Measurements from ENCODE around the gene METTL9. TPM values are rescaled to one million over a fixed set of nuclear protein-coding genes. Genes with fewer than 3 reads are reported as not detected.

Gene METTL9
- total and polyA plus RNA-seq, 4 donors = 9.3 to 57.3 (median 17.2) TPM

DNA sequence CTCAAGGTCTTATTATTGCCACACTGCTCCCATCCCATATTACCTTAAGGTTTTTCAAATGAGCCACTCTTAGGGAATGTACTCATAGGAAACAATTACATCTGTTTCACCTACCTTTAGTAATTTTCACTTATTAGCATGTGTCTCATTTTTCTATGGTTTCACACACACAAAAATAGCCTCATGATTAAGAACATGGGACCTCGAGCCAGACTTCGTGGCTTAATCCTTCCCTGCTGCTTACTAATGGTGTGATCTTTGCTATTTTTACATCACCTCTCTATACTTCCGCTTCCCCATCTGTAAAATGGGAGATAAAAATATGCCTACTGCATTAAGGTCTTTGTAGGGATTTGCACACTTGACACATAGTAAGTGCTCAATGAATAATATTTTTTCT lies 102.9 kb downstream of the METTL9 start:
- no peaks in the 10 kb centered on the region for H3K27me3 ChIP-seq (ENCODE audit: control insufficient read depth in 4 of 4, insufficient read depth in 4 of 4, low read length in 3 of 4)
- no peaks in the 10 kb centered on the region for H3K4me1 ChIP-seq (ENCODE audit: control insufficient read depth in 4 of 4, insufficient read depth in 4 of 4, low read length in 3 of 4)
- no peak overlapping the region for H3K9ac ChIP-seq (ENCODE audit: low read depth in 1 of 2, low read length in 2 of 2)
- no peak for DNase-seq (ENCODE audit: low spot score)
- no peak overlapping the region for H3K4me3 ChIP-seq (ENCODE audit: low read depth in 1 of 3, low read length in 3 of 3)
- H3K36me3 ChIP-seq (ENCODE audit: control insufficient read depth in 4 of 4, insufficient read depth in 3 of 4, low read depth in 1 of 4, low read length in 3 of 4) = no peaks in the 10 kb centered on the region
- TF ChIP-seq SP1 (IDR thresholded peaks at IDR 0.05) = no peak
- no peak for TF ChIP-seq HNF4G (IDR thresholded peaks at IDR 0.05)
- TF ChIP-seq EGR1 (IDR thresholded peaks at IDR 0.05; ENCODE audit: low read depth in 2 of 2) = no peak
- TF ChIP-seq FOXA1 (IDR thresholded peaks at IDR 0.05) = no peak
- TF ChIP-seq CTCF (IDR thresholded peaks at IDR 0.05; ENCODE audit: low read depth, low read length, missing input control) = no peak
- no peak for TF ChIP-seq JUND (IDR thresholded peaks at IDR 0.05)
- no peak for TF ChIP-seq NR2F2 (IDR thresholded peaks at IDR 0.05)
- TF ChIP-seq HNF4A (conservative IDR thresholded peaks at IDR 0.05) = no peak
- TF ChIP-seq YY1 (IDR thresholded peaks at IDR 0.05) = no peak
- TF ChIP-seq TAF1 (conservative IDR thresholded peaks at IDR 0.05) = no peak
- TF ChIP-seq RAD21 (IDR thresholded peaks at IDR 0.05) = no peak
- no peak for TF ChIP-seq GABPA (IDR thresholded peaks at IDR 0.05 in 1 of 2, conservative IDR thresholded peaks at IDR 0.05 in 1 of 2)
- TF ChIP-seq, protein P1, sequence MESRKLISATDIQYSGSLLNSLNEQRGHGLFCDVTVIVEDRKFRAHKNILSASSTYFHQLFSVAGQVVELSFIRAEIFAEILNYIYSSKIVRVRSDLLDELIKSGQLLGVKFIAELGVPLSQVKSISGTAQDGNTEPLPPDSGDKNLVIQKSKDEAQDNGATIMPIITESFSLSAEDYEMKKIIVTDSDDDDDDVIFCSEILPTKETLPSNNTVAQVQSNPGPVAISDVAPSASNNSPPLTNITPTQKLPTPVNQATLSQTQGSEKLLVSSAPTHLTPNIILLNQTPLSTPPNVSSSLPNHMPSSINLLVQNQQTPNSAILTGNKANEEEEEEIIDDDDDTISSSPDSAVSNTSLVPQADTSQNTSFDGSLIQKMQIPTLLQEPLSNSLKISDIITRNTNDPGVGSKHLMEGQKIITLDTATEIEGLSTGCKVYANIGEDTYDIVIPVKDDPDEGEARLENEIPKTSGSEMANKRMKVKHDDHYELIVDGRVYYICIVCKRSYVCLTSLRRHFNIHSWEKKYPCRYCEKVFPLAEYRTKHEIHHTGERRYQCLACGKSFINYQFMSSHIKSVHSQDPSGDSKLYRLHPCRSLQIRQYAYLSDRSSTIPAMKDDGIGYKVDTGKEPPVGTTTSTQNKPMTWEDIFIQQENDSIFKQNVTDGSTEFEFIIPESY (IDR thresholded peaks at IDR 0.05) = no peak
- TF ChIP-seq, protein P2, sequence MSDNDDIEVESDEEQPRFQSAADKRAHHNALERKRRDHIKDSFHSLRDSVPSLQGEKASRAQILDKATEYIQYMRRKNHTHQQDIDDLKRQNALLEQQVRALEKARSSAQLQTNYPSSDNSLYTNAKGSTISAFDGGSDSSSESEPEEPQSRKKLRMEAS (IDR thresholded peaks at IDR 0.05) = no peak
- no peak for TF ChIP-seq REST (IDR thresholded peaks at IDR 0.05)
- H3K9me3 ChIP-seq (ENCODE audit: control insufficient read depth in 4 of 4, low read length in 3 of 4) = no peaks in the 10 kb centered on the region
- WGBS = 75% methylated on average over 3 of the region's 3 CpGs
- H3K27ac ChIP-seq (ENCODE audit: low read depth in 1 of 2, low read length in 2 of 2) = no peak overlapping the region

GRCh38 chr16:21703156-21703555 lies 103.8 kb downstream of the METTL9 start:
- no peak for DNase-seq (ENCODE audit: low spot score)
- H3K27ac ChIP-seq (ENCODE audit: low read depth in 1 of 2, low read length in 2 of 2) = no peak overlapping the region
- H3K9me3 ChIP-seq (ENCODE audit: control insufficient read depth in 4 of 4, low read length in 3 of 4) = no peaks in the 10 kb centered on the region
- no peak overlapping the region for H3K4me3 ChIP-seq (ENCODE audit: low read depth in 1 of 3, low read length in 3 of 3)
- H3K9ac ChIP-seq (ENCODE audit: low read depth in 1 of 2, low read length in 2 of 2) = no peak overlapping the region
- no peak for TF ChIP-seq CTCF (IDR thresholded peaks at IDR 0.05; ENCODE audit: low read depth, low read length, missing input control)
- TF ChIP-seq, protein P3, sequence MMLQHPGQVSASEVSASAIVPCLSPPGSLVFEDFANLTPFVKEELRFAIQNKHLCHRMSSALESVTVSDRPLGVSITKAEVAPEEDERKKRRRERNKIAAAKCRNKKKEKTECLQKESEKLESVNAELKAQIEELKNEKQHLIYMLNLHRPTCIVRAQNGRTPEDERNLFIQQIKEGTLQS (IDR thresholded peaks at IDR 0.05) = no peak
- no peak for TF ChIP-seq FOXA2 (IDR thresholded peaks at IDR 0.05)
- no peak for TF ChIP-seq RAD21 (IDR thresholded peaks at IDR 0.05)
- H3K36me3 ChIP-seq (ENCODE audit: control insufficient read depth in 4 of 4, insufficient read depth in 3 of 4, low read depth in 1 of 4, low read length in 3 of 4) = no peaks in the 10 kb centered on the region
- H3K27me3 ChIP-seq (ENCODE audit: control insufficient read depth in 4 of 4, insufficient read depth in 4 of 4, low read length in 3 of 4) = no peaks in the 10 kb centered on the region
- WGBS = 49% methylated on average over 2 of the region's 2 CpGs
- H3K4me1 ChIP-seq (ENCODE audit: control insufficient read depth in 4 of 4, insufficient read depth in 4 of 4, low read length in 3 of 4) = no peaks in the 10 kb centered on the region
